MM.1S (cell line): ENCODE measurements around the gene FGFR1OP2.

Source experiments
- CTCF ChIP-seq: fragments of 300-600 bp; sonication (generic); IDR thresholded peaks from 2 replicates; pipeline ENCODE4 v1.5.1; 2016; ENCODE audit warnings: antibody characterized with exemption, low read length, mixed read lengths
- EZH2phosphoT487 ChIP-seq: fragments of 300-600 bp; sonication (generic); IDR thresholded peaks from 2 replicates; pipeline ENCODE4 v1.6.1; 2018; ENCODE audit warnings: antibody characterized with exemption, low read length

- TF ChIP-seq EZH2phosphoT487 = no peak
- no peak for TF ChIP-seq CTCF
These were observed 69.8 kb downstream of the FGFR1OP2 start for GRCh38 chr12:27008081-27008480.
